GM23338 (cell line): ENCODE results near the gene STX1A. TPM values are rescaled to one million over a fixed set of nuclear protein-coding genes. Genes with fewer than 3 reads are reported as not detected.

ENCODE experiments used
- ATAC-seq: fragments of 200-7000 bp; cut with Tn5 transposase; 3 replicates; pipeline ENCODE4 v1.9.1; 2020
- DNase-seq: peaks from one replicate; pipeline ENCODE4 v3.0.0-alpha.2; 2015; ENCODE audit warnings: low spot score
- H2AFZ ChIP-seq: fragments of 200-600 bp; sonication (generic); 2 replicates; pipeline ENCODE4 v1.8.0; 2016; ENCODE audit warnings: antibody characterized with exemption, mild to moderate bottlenecking, moderate library complexity
- H3F3A ChIP-seq: fragments of 200-600 bp; sonication (generic); replicated peaks from 2 replicates; pipeline ENCODE4 v1.8.0; 2017; ENCODE audit warnings: antibody characterized with exemption, mixed run types, low read depth
- H3K27ac ChIP-seq: fragments of 200-600 bp; sonication (generic); 2 replicates; pipeline ENCODE4 v1.6.1; 2016; ENCODE audit warnings: low read depth
- H3K27me3 ChIP-seq: fragments of 200-600 bp; sonication (generic); 2 replicates; pipeline ENCODE4 v1.8.0; 2016; ENCODE audit warnings: mild to moderate bottlenecking, mixed run types, moderate library complexity; ENCODE audit not compliant: insufficient read depth
- H3K36me3 ChIP-seq: fragments of 200-600 bp; sonication (generic); 2 replicates; pipeline ENCODE4 v1.8.0; 2016; ENCODE audit warnings: mild to moderate bottlenecking; ENCODE audit not compliant: insufficient read depth
- H3K4me1 ChIP-seq: fragments of 200-600 bp; sonication (generic); 2 replicates; pipeline ENCODE4 v1.8.0; 2016; ENCODE audit warnings: mild to moderate bottlenecking, moderate library complexity; ENCODE audit not compliant: insufficient read depth
- H3K4me2 ChIP-seq: fragments of 200-600 bp; sonication (generic); 2 replicates; pipeline ENCODE4 v1.7.1; 2017; ENCODE audit warnings: mixed run types
- H3K4me3 ChIP-seq: fragments of 200-600 bp; sonication (generic); 2 replicates; pipeline ENCODE4 v1.6.1; 2016; ENCODE audit warnings: mixed run types
- H3K79me2 ChIP-seq: fragments of 200-600 bp; sonication (generic); replicated peaks from 2 replicates; pipeline ENCODE4 v1.8.0; 2017; ENCODE audit warnings: mild to moderate bottlenecking; ENCODE audit not compliant: insufficient read depth
- H3K9me2 ChIP-seq: fragments of 200-600 bp; sonication (generic); 2 replicates; pipeline ENCODE4 v1.8.0; 2017; ENCODE audit not compliant: insufficient read depth
- H4K20me1 ChIP-seq: fragments of 200-600 bp; sonication (generic); replicated peaks from 2 replicates; pipeline ENCODE4 v1.8.0; 2017; ENCODE audit warnings: mild to moderate bottlenecking; ENCODE audit not compliant: insufficient read depth
- H3K27ac Mint-ChIP-seq: 2 replicates; pipeline ENCODE4 v1.8.0; 2020; ENCODE audit warnings: inconsistent platforms, mild to moderate bottlenecking, moderate library complexity, mixed read lengths
- H3K27me3 Mint-ChIP-seq: 3 replicates; pipeline ENCODE4 v1.8.0; 2022; ENCODE audit warnings: low read depth, mild to moderate bottlenecking, moderate library complexity, mixed read lengths, inconsistent platforms; ENCODE audit not compliant: insufficient read depth, poor library complexity
- H3K36me3 Mint-ChIP-seq: 3 replicates; pipeline ENCODE4 v1.8.0; 2021; ENCODE audit warnings: low read depth, mild to moderate bottlenecking, inconsistent platforms, moderate library complexity, mixed read lengths
- H3K4me1 Mint-ChIP-seq: 3 replicates; pipeline ENCODE4 v1.8.0; 2020; ENCODE audit warnings: mild to moderate bottlenecking, inconsistent platforms, mixed read lengths
- H3K4me3 Mint-ChIP-seq: 3 replicates; pipeline ENCODE4 v1.8.0; 2021; ENCODE audit warnings: moderate library complexity, mild to moderate bottlenecking, inconsistent platforms, mixed read lengths
- H3K9me3 Mint-ChIP-seq: 3 replicates; pipeline ENCODE4 v1.8.0; 2020; ENCODE audit warnings: moderate library complexity, mild to moderate bottlenecking, inconsistent platforms, mixed read lengths
- CREB1 ChIP-seq: fragments of 250-450 bp; sonication (Bioruptor Pico); IDR thresholded peaks from 2 replicates; pipeline ENCODE4 v1.5.0; 2020; ENCODE audit warnings: low read depth, mild to moderate bottlenecking, moderate library complexity
- CTCF ChIP-seq, 2 experiments: fragments of 200-600 bp in 1 of 2; sonication (generic) in 1 of 2; conservative IDR thresholded peaks; 2 replicates each; pipeline versions ENCODE4 v1.5.1 to v1.6.1; 2016 to 2017; ENCODE audit warnings: antibody characterized with exemption in 2 of 2, low read depth in 2 of 2, mild to moderate bottlenecking in 2 of 2, moderate library complexity in 1 of 2
- ETS1 ChIP-seq: IDR thresholded peaks from 2 replicates; pipeline ENCODE4 v1.6.1; 2016; ENCODE audit warnings: antibody characterized with exemption
- EZH2 ChIP-seq: fragments of 200-600 bp; sonication (generic); IDR thresholded peaks from one replicate; pipeline ENCODE4 v1.8.0; 2017; ENCODE audit warnings: antibody characterized with exemption, mild to moderate bottlenecking, low read depth; ENCODE audit not compliant: unreplicated experiment
- EZH2phosphoT487 ChIP-seq: fragments of 200-600 bp; sonication (generic); IDR thresholded peaks from one replicate; pipeline ENCODE4 v1.8.1; 2018; ENCODE audit warnings: antibody characterized with exemption; ENCODE audit not compliant: unreplicated experiment
- JUNB ChIP-seq: IDR thresholded peaks from one replicate; pipeline ENCODE4 v1.6.1; 2016; ENCODE audit warnings: antibody characterized with exemption; ENCODE audit not compliant: unreplicated experiment
- NANOG ChIP-seq: IDR thresholded peaks from 2 replicates; pipeline ENCODE4 v1.6.1; 2016; ENCODE audit warnings: antibody characterized with exemption, borderline replicate concordance
- POLR2AphosphoS5 ChIP-seq: IDR thresholded peaks from 2 replicates; pipeline ENCODE4 v1.6.1; 2016; ENCODE audit warnings: antibody characterized with exemption, low read depth
- REST ChIP-seq: IDR thresholded peaks from one replicate; pipeline ENCODE4 v1.6.1; 2018; ENCODE audit warnings: antibody characterized with exemption; ENCODE audit not compliant: unreplicated experiment
- STAT1 ChIP-seq: IDR thresholded peaks from one replicate; pipeline ENCODE4 v1.6.1; 2016; ENCODE audit warnings: antibody characterized with exemption; ENCODE audit not compliant: unreplicated experiment
- ZNF114 ChIP-seq: fragments of 250-450 bp; sonication (Bioruptor Pico); IDR thresholded peaks from 2 replicates; pipeline ENCODE4 v1.5.0; 2020; ENCODE audit warnings: mild to moderate bottlenecking, moderate library complexity
- ZNF331 ChIP-seq: fragments of 250-450 bp; sonication (Bioruptor Pico); IDR thresholded peaks from 2 replicates; pipeline ENCODE4 v1.5.0; 2020; ENCODE audit warnings: low read depth, mild to moderate bottlenecking, moderate library complexity
- ZNF462 ChIP-seq: fragments of 250-450 bp; sonication (Bioruptor Pico); IDR thresholded peaks from 2 replicates; pipeline ENCODE4 v1.5.0; 2020; ENCODE audit warnings: mild to moderate bottlenecking, moderate library complexity
- polyA plus RNA-seq: library from polyadenylated mRNA; unstranded; fragments of >200 nt; fragmentation: Nextera tagmentation; extraction: Ambion mirVana; gene quantifications from 2 replicates; pipeline ENCODE4 v1.2.1, GENCODE V29; 2016
- total RNA-seq: library from RNA; depleted of rRNA; stranded (reverse); fragments of >200 nt; shearing (Covaris generic); gene quantifications from 2 replicates; pipeline ENCODE4 v1.2.3, GENCODE V29; 2014

Gene STX1A
- total and polyA plus RNA-seq, 2 experiments from 2014 or later, result 9.1 to 19.8 TPM

- no peaks in the 10 kb centered on the region for H3K27me3 ChIP-seq
- H3K79me2 ChIP-seq, result peaks cover 62% of the 10 kb centered on the region
- H3K27ac Mint-ChIP-seq, result no peak overlapping the region
- H3K27me3 Mint-ChIP-seq, result peaks cover 5% of the 10 kb centered on the region
- no peak overlapping the region for H3K27ac ChIP-seq
- TF ChIP-seq STAT1, result no peak
- TF ChIP-seq ETS1, result no peak
- TF ChIP-seq ZNF331 (CRISPR knock-in tag), result no peak
- no peak for TF ChIP-seq ZNF114 (CRISPR knock-in tag)
- no peak for TF ChIP-seq ZNF462
- no peak for TF ChIP-seq EZH2
- no peak for TF ChIP-seq JUNB
- no peak for TF ChIP-seq EZH2phosphoT487
- no peak for TF ChIP-seq CREB1 (CRISPR knock-in tag)
- no peak for TF ChIP-seq POLR2AphosphoS5
- TF ChIP-seq NANOG, result no peak
- TF ChIP-seq REST, result no peak
- TF ChIP-seq CTCF (conservative IDR thresholded peaks at IDR 0.05; ENCODE audit: low read depth in 2 of 2), result no peak
- H3K4me3 Mint-ChIP-seq, result no peak overlapping the region
- H3K36me3 ChIP-seq, result peaks cover 23% of the 10 kb centered on the region; the same call in 1 of the 2 replicates
- H3K4me1 ChIP-seq, result no peaks in the 10 kb centered on the region
- no peak overlapping the region for H3K4me2 ChIP-seq
- DNase-seq (no peak), ATAC-seq (no peak)
- no peak overlapping the region for H3K4me3 ChIP-seq
- no peaks in the 10 kb centered on the region for H3K4me1 Mint-ChIP-seq
- H2AFZ ChIP-seq, result no peak overlapping the region
- peaks cover 59% of the 10 kb centered on the region for H3K36me3 Mint-ChIP-seq
- no peaks in the 10 kb centered on the region for H3F3A ChIP-seq
- H4K20me1 ChIP-seq, result peaks cover 25% of the 10 kb centered on the region
- H3K9me3 Mint-ChIP-seq, result no peaks in the 10 kb centered on the region; the same call in 2 of the 3 replicates
- H3K9me2 ChIP-seq, result no peaks in the 10 kb centered on the region
These were observed 31.2 kb downstream of the STX1A start for GRCh38 chr7:73688288-73688687.
